Mammary epithelial cell (primary cell): ENCODE results near the gene PHLDB3.

Experiments used
- CTCF ChIP-seq, 2 donors: IDR thresholded peaks in 1 of 2; conservative IDR thresholded peaks in 1 of 2; 2 replicates each; pipeline ENCODE4 v1.5.1; 2011 to 2012; ENCODE audit warnings: inconsistent platforms in 2 of 2, low read length in 2 of 2, mild to moderate bottlenecking in 2 of 2, control low read depth in 1 of 2, low read depth in 1 of 2; ENCODE audit not compliant: insufficient read depth in 1 of 2; ENCODE audit errors: extremely low read depth in 1 of 2
- EZH2 ChIP-seq: IDR thresholded peaks from 2 replicates; pipeline ENCODE4 v1.6.1; 2012; ENCODE audit warnings: low read length, inconsistent platforms, borderline replicate concordance

- no peak for TF ChIP-seq CTCF (conservative IDR thresholded peaks at IDR 0.05 in 1 of 2, IDR thresholded peaks at IDR 0.05 in 1 of 2; ENCODE audit: extremely low read depth in 1 of 2, insufficient read depth in 1 of 2, low read depth in 1 of 2, low read length in 2 of 2)
- no peak for TF ChIP-seq EZH2
Measured at GRCh38 chr19:43490759-43491158, 13.8 kb downstream of the PHLDB3 start.
